Keratinocyte (primary cell): ENCODE measurements around the gene POLR2M. TPM values are rescaled to one million over a fixed set of nuclear protein-coding genes. Genes with fewer than 3 reads are reported as not detected.

ENCODE experiments used
- DNase-seq: peaks from one replicate; pipeline ENCODE4 v3.0.0-alpha.2; 2011; ENCODE audit warnings: low read depth, missing footprints, low spot score
- FAIRE-seq: peaks from 2 replicates; lab custom pipeline; 2011; peaks lifted over from hg19 to GRCh38; lab: Jason Lieb, UNC
- H2AFZ ChIP-seq: 2 replicates; pipeline ENCODE4 v1.6.0; 2012; ENCODE audit warnings: low read length, control low read depth, inconsistent platforms; ENCODE audit not compliant: control insufficient read depth
- H3K27ac ChIP-seq: 2 replicates; pipeline ENCODE4 v1.5.1; 2011; ENCODE audit warnings: low read length; ENCODE audit not compliant: control insufficient read depth, insufficient read depth
- H3K27me3 ChIP-seq: 3 replicates; pipeline ENCODE4 v1.6.0; 2011; ENCODE audit warnings: low read length; ENCODE audit not compliant: control insufficient read depth, insufficient read depth; ENCODE audit errors: extremely low read depth
- H3K36me3 ChIP-seq, 2 experiments: 2 replicates in 1 of 2; 3 replicates in 1 of 2; pipeline ENCODE4 v1.5.1; 2011; ENCODE audit warnings: low read length in 2 of 2, mild to moderate bottlenecking in 1 of 2; ENCODE audit not compliant: control insufficient read depth in 2 of 2, insufficient read depth in 2 of 2; ENCODE audit errors: extremely low read depth in 1 of 2
- H3K4me1 ChIP-seq: 3 replicates; pipeline ENCODE4 v1.5.1; 2011; ENCODE audit warnings: low read length; ENCODE audit not compliant: control insufficient read depth, insufficient read depth; ENCODE audit errors: extremely low read depth
- H3K4me2 ChIP-seq: 3 replicates; pipeline ENCODE4 v1.6.0; 2011; ENCODE audit warnings: low read depth, low read length; ENCODE audit not compliant: control insufficient read depth, insufficient read depth; ENCODE audit errors: extremely low read depth
- H3K4me3 ChIP-seq, 3 experiments: fragments of 200-600 bp in 1 of 3; sonication (generic) in 1 of 3; 2 replicates in 2 of 3; 3 replicates in 1 of 3; pipeline ENCODE4 v1.5.1; 2011 to 2016; ENCODE audit warnings: low read length in 3 of 3, mild to moderate bottlenecking in 3 of 3, control low read depth in 2 of 3, inconsistent platforms in 1 of 3, low read depth in 1 of 3, mixed read lengths in 1 of 3, mixed run types in 1 of 3, moderate library complexity in 1 of 3; ENCODE audit not compliant: control insufficient read depth in 2 of 3, insufficient read depth in 2 of 3; ENCODE audit errors: extremely low read depth in 1 of 3
- H3K79me2 ChIP-seq: 2 replicates; pipeline ENCODE4 v1.6.0; 2012; ENCODE audit warnings: low read length; ENCODE audit not compliant: control insufficient read depth, insufficient read depth
- H3K9ac ChIP-seq: 3 replicates; pipeline ENCODE4 v1.6.0; 2011; ENCODE audit warnings: low read length; ENCODE audit not compliant: control insufficient read depth, insufficient read depth; ENCODE audit errors: extremely low read depth
- H3K9me1 ChIP-seq: 3 replicates; pipeline ENCODE4 v1.6.0; 2011; ENCODE audit warnings: low read length; ENCODE audit not compliant: control insufficient read depth, insufficient read depth; ENCODE audit errors: extremely low read depth
- H3K9me3 ChIP-seq: 2 replicates; pipeline ENCODE4 v1.5.1; 2012; ENCODE audit warnings: low read depth, low read length; ENCODE audit not compliant: control insufficient read depth
- H4K20me1 ChIP-seq: 3 replicates; pipeline ENCODE4 v1.6.0; 2011; ENCODE audit warnings: low read length; ENCODE audit not compliant: control insufficient read depth, insufficient read depth; ENCODE audit errors: extremely low read depth
- EZH2 ChIP-seq: IDR thresholded peaks from one replicate; pipeline ENCODE4 v1.6.1; 2012; ENCODE audit warnings: inconsistent platforms, mild to moderate bottlenecking, low read length, moderate library complexity
- dilution Hi-C: fragments of 300-500 bp; cut with MboI; formaldehyde crosslinking; loops from one replicate; pipeline ENCODE4 v1.7.0; 2020; ENCODE audit warnings: low sequenced_read_pairs; ENCODE audit not compliant: extremely low pct_ligation_motif_present
- polyA plus RNA-seq, 5 experiments: library from polyadenylated mRNA; depleted of rRNA in 3 of 5; stranded (reverse) in 3 of 5; stranded (forward) in 1 of 5; unstranded in 1 of 5; fragments of >200 nt; gene quantifications; 1 replicate in 1 of 5; 2 replicates in 3 of 5; 3 replicates in 1 of 5; pipeline versions ENCODE4 v1.2.1 to v1.2.3, GENCODE V29; 2011 to 2012; ENCODE audit warnings: missing spikeins in 2 of 5, low read depth in 1 of 5, low replicate concordance in 1 of 5
- TF ChIP-seq, protein P1 (sequence below), 3 experiments: IDR thresholded peaks in 1 of 3; conservative IDR thresholded peaks in 1 of 3; optimal IDR thresholded peaks in 1 of 3; 2 replicates in 2 of 3; 3 replicates in 1 of 3; pipeline versions ENCODE3 to v1.5.1; 2011; ENCODE audit warnings: low read length in 3 of 3, mild to moderate bottlenecking in 3 of 3, moderate library complexity in 2 of 3, control low read depth in 1 of 3, inconsistent platforms in 1 of 3; ENCODE audit not compliant: insufficient read depth in 2 of 3; ENCODE audit errors: extremely low read depth in 1 of 3

POLR2M gene
- polyA plus RNA-seq, 1 donor (not counting 4 experiments of a cell fraction or from before 2014, with no cell fraction given), result 40.6 TPM

DNA sequence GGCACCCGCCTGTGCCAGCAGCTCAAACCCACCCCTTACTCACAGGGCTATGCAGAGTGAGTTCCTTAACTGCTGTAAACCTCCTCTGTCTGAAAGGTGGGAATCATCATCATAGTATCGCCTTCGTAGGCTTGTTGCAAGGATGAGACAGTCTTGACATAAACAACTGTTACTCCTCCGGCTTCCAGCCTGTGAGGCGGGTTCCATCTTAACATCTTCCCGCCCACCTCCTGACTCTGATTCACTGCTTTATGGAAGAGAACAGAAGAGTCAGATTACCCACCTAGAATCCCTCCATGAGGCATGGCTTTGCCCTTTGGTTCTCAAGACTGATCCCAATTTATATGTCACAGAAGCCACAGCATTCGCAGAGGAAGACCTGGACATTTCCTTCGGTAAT lies 21.9 kb downstream of the POLR2M start:
- dilution Hi-C loops, result no loop called here
- no peak for DNase-seq
- Histone ChIP-seq H3K9ac (no peak overlapping the region), H4K20me1 (no peaks in the 10 kb centered on the region), H3K27ac (no peak overlapping the region), H3K9me3 (no peaks in the 10 kb centered on the region), H3K4me1 (peaks cover 21% of the 10 kb centered on the region), H3K27me3 (no peaks in the 10 kb centered on the region), H2AFZ (no peak overlapping the region), H3K4me2 (no peak overlapping the region), H3K4me3 (no peak overlapping the region), H3K36me3 (no peaks in the 10 kb centered on the region), H3K9me1 (no peaks in the 10 kb centered on the region), H3K79me2 (no peaks in the 10 kb centered on the region)
- FAIRE-seq, result no peak
- no peak for TF ChIP-seq EZH2
- TF ChIP-seq, protein P1, sequence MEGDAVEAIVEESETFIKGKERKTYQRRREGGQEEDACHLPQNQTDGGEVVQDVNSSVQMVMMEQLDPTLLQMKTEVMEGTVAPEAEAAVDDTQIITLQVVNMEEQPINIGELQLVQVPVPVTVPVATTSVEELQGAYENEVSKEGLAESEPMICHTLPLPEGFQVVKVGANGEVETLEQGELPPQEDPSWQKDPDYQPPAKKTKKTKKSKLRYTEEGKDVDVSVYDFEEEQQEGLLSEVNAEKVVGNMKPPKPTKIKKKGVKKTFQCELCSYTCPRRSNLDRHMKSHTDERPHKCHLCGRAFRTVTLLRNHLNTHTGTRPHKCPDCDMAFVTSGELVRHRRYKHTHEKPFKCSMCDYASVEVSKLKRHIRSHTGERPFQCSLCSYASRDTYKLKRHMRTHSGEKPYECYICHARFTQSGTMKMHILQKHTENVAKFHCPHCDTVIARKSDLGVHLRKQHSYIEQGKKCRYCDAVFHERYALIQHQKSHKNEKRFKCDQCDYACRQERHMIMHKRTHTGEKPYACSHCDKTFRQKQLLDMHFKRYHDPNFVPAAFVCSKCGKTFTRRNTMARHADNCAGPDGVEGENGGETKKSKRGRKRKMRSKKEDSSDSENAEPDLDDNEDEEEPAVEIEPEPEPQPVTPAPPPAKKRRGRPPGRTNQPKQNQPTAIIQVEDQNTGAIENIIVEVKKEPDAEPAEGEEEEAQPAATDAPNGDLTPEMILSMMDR (optimal IDR thresholded peaks at IDR 0.05 in 1 of 3, IDR thresholded peaks at IDR 0.05 in 1 of 3, conservative IDR thresholded peaks at IDR 0.05 in 1 of 3; ENCODE audit: extremely low read depth in 1 of 3, insufficient read depth in 2 of 3, low read length in 3 of 3), result no peak

DNA sequence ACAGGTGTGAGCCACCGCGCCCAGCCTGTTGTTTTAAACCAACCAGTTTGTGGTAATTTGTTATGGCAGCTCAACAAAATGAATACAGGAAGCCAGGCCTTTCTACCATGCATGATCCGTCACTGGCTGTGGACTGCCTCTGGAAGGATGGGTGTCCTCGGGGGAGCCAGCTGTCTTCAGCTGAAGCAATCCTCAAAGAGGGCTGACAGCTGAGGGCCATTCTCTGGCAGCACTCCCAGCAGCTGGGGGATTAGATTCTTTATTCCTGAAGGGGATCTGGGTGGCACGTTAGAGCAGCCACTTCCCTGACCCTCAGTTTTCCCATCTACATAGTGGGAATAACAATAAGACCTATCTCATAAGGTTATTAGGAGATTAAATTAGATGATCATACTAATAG lies 24.4 kb downstream of the POLR2M start:
- Histone ChIP-seq H3K27me3 (no peaks in the 10 kb centered on the region), H3K27ac (no peak overlapping the region), H3K9ac (no peak overlapping the region), H3K9me3 (no peaks in the 10 kb centered on the region), H3K4me3 (no peak overlapping the region), H3K4me1 (peaks cover 21% of the 10 kb centered on the region), H3K79me2 (no peaks in the 10 kb centered on the region), H2AFZ (no peak overlapping the region), H3K4me2 (no peak overlapping the region), H4K20me1 (no peaks in the 10 kb centered on the region), H3K36me3 (no peaks in the 10 kb centered on the region), H3K9me1 (no peaks in the 10 kb centered on the region)
- DNase-seq (no peak), FAIRE-seq (no peak)
- TF ChIP-seq, protein P1 (optimal IDR thresholded peaks at IDR 0.05 in 1 of 3, IDR thresholded peaks at IDR 0.05 in 1 of 3, conservative IDR thresholded peaks at IDR 0.05 in 1 of 3; ENCODE audit: extremely low read depth in 1 of 3, insufficient read depth in 2 of 3, low read length in 3 of 3), result no peak
- no peak for TF ChIP-seq EZH2
- dilution Hi-C loops, result no loop called here
